EL (cell line): ENCODE data around the gene ELF1.
"Not testable (repeated sequence)": the region's sequence is repeated elsewhere in the genome, so short reads cannot be mapped to it uniquely, and the experiment has no call there.

Experiments used
- DNase-seq: peaks from one replicate; pipeline ENCODE4 v3.0.0-alpha.2; 2016

The ELF1 gene

DNA sequence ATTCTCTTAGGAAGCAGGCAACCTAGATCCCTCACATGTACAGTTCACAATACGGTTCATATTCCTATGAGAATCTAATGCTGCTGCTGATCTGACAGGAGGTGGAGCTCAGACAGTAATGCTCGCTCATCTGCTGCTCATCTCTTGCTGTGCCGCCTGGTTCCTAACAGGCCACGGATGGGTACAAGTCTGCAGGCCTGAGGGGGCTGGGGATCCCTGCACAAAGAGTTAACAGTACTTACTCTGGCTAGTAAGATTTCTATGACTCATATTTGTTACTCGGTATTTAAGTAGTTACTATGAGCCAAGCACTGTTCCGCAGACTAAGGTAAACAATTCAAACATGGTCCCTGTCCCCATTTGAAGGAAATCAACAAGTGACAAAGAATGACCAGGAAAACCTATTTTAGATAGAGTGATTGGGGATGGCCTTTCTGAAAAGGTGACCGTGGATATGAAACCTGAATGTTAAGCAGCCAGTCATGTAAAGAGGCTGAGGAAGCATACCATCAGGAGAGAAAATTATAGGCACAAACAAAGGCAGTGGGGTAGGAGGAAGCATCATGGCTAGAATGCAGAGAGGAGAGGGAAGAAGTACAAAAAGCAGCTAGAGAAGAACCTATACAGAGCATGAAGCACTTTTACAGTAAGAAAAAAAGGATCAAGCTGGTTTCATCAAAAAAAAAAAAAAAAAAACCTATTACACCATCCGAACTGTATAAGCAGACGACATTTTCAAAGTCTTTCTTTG lies 21.6 kb upstream of the ELF1 start:
- no peak for DNase-seq

DNA sequence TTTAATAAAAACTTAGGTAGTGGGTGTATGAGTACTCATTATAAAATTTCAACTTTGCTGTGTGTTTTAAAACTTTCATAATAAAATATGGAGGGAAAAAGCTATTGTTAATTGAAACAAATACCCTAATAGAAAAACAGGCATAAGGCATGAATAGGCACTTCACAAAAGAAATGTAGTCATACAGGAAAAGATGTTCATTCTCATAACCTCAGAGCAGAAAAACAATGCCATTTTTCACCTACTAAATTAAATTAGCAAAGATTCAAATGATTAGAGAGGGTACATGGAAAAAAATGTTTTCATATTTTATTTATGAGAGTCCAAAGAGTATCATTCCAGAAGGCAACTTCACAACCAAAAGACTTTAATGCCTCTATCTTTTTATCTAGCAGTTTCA lies 20.6 kb upstream of the ELF1 start:
- DNase-seq, result no peak

GRCh38 chr13:41036557-41036956 lies 17.4 kb upstream of the ELF1 start:
- not testable (repeated sequence) for DNase-seq

GRCh38 chr13:41034881-41035280 lies 15.8 kb upstream of the ELF1 start:
- no peak for DNase-seq

DNA sequence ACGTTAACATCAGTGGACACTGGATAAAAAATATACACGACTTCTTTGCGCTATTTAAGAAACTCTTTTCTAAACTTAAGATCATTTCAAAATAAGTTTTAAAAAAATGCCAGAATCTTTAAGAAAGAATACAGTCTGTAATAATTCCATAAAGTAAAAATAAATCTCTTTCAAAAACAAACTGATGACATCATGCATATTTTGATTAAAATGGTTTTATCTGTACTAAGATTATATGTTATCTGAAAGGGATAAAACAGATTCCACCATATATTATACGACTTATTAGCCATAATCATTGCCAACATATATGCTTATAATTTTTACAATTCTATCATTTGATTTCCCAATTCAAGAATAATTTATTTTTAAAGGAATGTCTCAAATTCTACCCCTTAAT lies 15.3 kb upstream of the ELF1 start:
- DNase-seq, result no peak

GRCh38 chr13:41032691-41033376 lies 13.7 kb upstream of the ELF1 start:
- DNase-seq, result no peak

- no peak for DNase-seq
Observed at GRCh38 chr13:41029629-41030028, 10.5 kb upstream of the ELF1 start.

DNA sequence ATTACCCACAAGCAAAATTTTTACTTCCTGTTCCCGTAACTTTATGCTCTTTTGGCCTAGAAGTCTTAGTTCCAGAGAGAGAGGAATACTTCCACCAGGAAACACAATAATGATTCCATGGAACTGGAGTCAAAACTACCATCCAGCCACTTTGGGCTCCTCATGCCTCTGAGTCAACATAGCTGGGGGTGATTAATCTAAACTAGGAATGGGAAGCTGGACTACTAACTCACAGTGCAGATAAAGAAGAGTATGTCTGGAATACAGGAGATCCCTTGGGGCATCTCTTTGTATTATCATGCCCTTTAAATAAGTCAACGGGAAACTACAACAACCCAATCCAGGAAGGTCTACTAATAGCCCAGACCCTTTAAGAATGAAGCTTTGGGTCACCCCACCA lies 8.9 kb upstream of the ELF1 start:
- peak; percentile 43 for DNase-seq

GRCh38 chr13:41026788-41027187 lies 7.7 kb upstream of the ELF1 start:
- no peak for DNase-seq

GRCh38 chr13:41025518-41025917 lies 6.4 kb upstream of the ELF1 start:
- no peak for DNase-seq

DNA sequence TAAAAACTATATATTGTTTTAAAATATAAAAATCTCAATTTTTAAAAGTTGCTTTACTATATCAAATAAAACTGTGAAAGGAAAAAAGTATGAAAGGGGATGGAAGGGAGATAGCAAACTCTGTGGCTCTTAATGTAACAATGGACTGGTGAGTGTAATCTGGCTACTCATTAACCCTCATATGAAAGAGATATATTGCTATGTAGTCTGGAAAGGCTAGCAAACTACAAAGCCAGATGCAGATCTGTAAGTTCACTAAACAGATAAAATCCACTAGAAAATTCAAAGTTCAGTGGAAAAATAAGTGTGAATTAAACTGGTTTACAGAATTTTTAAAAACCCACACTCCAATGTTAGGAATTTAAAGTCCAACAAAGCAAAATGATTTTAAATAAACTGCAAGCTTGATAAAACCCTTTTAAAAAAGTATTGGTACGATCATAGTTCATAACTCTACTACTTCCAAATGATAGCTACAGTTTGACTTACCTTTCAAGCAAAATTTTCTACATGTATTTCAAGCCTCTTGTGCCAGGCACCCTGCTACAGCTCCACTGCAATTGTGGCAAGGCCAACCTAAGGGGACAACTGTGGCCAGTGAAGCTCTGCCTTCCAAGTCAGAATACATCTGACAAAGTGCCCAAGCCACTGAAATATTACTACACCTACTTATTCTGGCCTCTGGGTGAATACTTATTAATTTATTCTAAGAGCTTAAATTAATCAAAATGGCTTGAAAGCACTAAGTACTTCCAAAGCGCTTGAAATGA lies 647 bp upstream of the ELF1 start:
- DNase-seq, result no peak

GRCh38 chr13:41018602-41018948 lies 541 bp downstream of the ELF1 start:
- no peak for DNase-seq

DNA sequence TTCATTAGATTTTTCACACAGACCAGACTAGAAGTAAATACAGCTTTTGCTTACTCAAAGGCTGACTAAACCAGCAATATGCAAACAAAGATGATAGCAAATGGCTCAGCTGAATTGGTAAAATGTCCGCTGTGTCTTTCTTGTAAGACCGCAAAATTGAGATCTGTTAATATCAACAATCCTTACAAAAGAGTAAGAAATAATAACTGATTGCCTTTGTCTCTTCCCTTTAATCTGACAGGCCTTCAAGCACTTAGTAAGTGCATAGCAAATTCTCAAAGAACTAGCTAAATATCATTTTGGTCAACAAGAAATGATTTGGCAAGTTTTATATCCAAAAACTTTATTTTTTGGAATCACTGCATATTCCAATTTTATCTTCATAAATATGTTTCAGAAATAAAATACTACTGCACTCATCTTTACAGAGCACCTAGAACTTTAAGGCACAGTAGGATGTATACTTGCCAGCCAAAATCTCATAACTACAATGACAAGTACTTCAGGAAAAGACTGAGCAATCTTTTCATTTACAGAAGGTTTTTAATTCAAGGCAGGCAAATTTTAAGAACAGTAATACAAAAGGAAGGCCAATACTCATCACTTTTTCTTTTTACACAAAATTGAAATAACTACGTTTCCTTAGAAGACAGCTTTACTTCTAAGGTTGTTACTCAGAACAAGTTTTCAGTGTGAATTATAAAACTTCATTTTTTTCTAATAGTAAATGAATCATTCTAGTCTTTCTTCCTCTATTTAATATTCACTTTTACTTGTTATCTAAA lies 1.1 kb downstream of the ELF1 start:
- DNase-seq, result no peak

DNA sequence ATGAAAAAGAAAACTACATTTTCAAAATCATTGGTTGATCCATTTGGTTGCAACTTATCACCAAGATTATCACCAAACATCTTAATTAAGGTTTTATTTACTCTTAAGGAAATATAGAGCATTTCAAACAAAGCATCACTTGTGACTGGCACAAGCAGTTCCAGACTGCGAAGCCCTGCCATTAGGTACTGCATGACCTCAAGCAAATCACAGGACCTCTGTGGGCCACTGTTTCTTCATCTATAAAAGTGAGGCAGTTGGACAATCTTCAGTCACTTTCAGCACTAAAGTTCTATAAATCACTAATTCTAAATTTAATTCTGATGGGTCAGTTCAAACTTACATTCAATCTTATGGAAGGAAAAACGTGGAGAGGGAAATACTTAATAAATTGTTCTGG lies 2.0 kb downstream of the ELF1 start:
- no peak for DNase-seq

GRCh38 chr13:41015920-41016319 lies 3.2 kb downstream of the ELF1 start:
- DNase-seq, result no peak

DNA sequence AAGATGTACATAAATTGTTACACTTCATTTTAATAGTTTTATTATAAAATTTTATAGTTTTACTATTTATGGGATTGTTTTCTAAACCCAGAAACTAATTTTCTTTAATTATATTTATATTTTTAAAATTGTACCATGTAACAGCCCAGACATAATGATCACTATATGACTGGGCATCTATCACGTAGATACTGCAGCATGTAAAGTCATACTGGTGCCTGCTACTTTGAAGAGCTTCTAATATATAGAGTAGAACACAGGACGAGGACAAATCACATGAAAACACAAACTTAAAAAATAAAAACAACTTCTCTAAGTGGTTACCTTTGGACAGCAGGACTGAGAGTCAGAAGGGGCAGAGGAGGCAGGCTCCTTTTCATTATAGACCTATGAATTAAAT lies 5.3 kb downstream of the ELF1 start:
- DNase-seq, result no peak

- DNase-seq, result no peak
Observed at GRCh38 chr13:41012536-41012935, 6.6 kb downstream of the ELF1 start.

DNA sequence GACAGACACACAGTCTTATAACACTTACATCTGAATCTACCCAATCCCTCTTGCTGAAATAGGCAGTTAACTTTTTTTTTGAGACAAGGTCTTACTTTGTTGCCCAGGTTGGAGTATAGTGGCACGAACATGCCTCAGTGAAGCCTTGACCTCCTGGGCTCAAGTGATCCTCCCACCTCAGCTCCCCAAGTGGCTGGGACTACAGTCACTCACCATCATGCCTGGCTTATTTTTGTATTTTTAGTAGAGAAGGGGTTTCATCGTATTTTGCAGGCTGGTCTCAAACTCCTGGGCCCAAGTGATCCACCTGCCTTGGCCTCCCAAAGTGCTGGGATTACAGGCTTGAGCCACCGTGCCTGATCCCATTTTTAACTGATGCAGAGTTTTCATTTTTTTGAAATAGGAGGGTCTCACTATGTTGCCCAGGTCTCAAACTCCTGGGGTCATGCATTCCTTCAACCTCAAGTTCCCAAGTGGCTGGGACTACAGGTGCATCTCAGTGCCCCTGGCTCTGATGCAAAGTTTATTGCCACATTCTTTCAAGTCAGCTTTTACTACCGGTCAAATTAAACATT lies 7.6 kb downstream of the ELF1 start:
- no peak for DNase-seq

GRCh38 chr13:41008349-41008980 lies 10.7 kb downstream of the ELF1 start:
- DNase-seq, result peak; percentile 62

DNA sequence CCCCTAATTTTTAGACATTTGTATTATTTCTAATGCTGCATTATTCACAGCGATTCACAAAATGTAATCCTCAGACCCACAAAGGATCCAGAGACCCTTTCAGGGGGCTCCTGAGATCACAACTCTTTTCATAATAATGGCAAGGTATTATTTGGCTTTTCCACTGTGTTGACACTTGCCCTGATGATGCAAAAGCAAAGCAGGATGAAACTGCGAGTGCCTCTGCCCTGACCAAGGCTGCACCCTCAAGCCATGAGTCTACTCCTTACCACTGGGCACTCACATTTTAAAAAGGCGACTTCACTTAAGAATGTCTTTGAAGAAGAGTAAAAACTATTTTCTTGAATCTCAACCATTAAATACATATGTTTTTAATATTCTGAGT lies 11.4 kb downstream of the ELF1 start:
- DNase-seq, result peak; percentile 19

- no peak for DNase-seq
Observed at GRCh38 chr13:41006978-41007743, 12.0 kb downstream of the ELF1 start.

DNA sequence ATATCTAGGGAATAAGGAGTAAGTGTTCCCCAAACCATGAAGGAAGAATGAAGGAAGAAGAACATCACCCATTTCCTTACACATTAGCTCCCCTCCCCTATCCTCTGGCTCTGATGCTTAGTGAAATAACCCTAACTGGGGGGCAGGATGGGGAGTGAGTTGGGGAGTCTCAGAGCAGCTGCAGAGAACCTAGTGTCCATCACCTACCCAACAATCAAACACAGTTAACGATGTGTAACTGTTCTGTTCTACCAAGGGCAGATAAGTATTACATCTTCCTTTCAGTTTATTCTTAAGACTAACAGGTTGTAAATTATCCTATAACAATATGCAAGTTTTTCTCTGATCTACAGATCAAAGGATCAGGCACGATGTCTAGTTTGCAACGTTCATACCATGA lies 12.8 kb downstream of the ELF1 start:
- no peak for DNase-seq
